ENCODE data around the gene ANGPTL7.

Gene ANGPTL7

GRCh38 chr1:11238311-11238710 lies 49.2 kb downstream of the ANGPTL7 start:
- ATAC-seq, result no peak
- TF ChIP-seq OSR1 (CRISPR knock-in tag; IDR thresholded peaks at IDR 0.05), result no peak
- TF ChIP-seq ESRRG (CRISPR knock-in tag; IDR thresholded peaks at IDR 0.05), result no peak
- no peak for TF ChIP-seq ISL1 (CRISPR knock-in tag; IDR thresholded peaks at IDR 0.05)
- no peak for TF ChIP-seq ARNTL (CRISPR knock-in tag; IDR thresholded peaks at IDR 0.05; ENCODE audit: borderline replicate concordance, low read depth)
- no peak for TF ChIP-seq ZNF565 (CRISPR knock-in tag; conservative IDR thresholded peaks at IDR 0.05; ENCODE audit: low read depth)
- TF ChIP-seq TOX (CRISPR knock-in tag; IDR thresholded peaks at IDR 0.05; ENCODE audit: borderline replicate concordance), result no peak
- TF ChIP-seq ZC3H10 (CRISPR knock-in tag; IDR thresholded peaks at IDR 0.05), result no peak
- no peak for TF ChIP-seq ZNF70 (CRISPR knock-in tag; IDR thresholded peaks at IDR 0.05)
- TF ChIP-seq CREB5 (CRISPR knock-in tag; IDR thresholded peaks at IDR 0.05; ENCODE audit: low read depth), result no peak
- TF ChIP-seq ZNF8 (CRISPR knock-in tag; IDR thresholded peaks at IDR 0.05), result no peak
- no peak for TF ChIP-seq BACH2 (CRISPR knock-in tag; IDR thresholded peaks at IDR 0.05; ENCODE audit: borderline replicate concordance)
- TF ChIP-seq CSDC2 (CRISPR knock-in tag; IDR thresholded peaks at IDR 0.05), result no peak
- TF ChIP-seq CSRNP3 (CRISPR knock-in tag; IDR thresholded peaks at IDR 0.05), result no peak
- no peak for TF ChIP-seq PPARA (CRISPR knock-in tag; IDR thresholded peaks at IDR 0.05; ENCODE audit: borderline replicate concordance)

- no peak for ATAC-seq
- TF ChIP-seq RARB (CRISPR knock-in tag; IDR thresholded peaks at IDR 0.05), result no peak
- no peak for TF ChIP-seq ARNTL (CRISPR knock-in tag; IDR thresholded peaks at IDR 0.05; ENCODE audit: borderline replicate concordance, low read depth)
- TF ChIP-seq ZFP3 (CRISPR knock-in tag; IDR thresholded peaks at IDR 0.05), result no peak
- no peak for TF ChIP-seq CSDC2 (CRISPR knock-in tag; IDR thresholded peaks at IDR 0.05)
- no peak for TF ChIP-seq ISL1 (CRISPR knock-in tag; IDR thresholded peaks at IDR 0.05)
- TF ChIP-seq ZNF8 (CRISPR knock-in tag; IDR thresholded peaks at IDR 0.05), result no peak
- no peak for TF ChIP-seq TSHZ2 (CRISPR knock-in tag; IDR thresholded peaks at IDR 0.05)
- no peak for TF ChIP-seq CSRNP3 (CRISPR knock-in tag; IDR thresholded peaks at IDR 0.05)
- TF ChIP-seq SNAI2 (CRISPR knock-in tag; IDR thresholded peaks at IDR 0.05), result no peak
- TF ChIP-seq ZNF565 (CRISPR knock-in tag; conservative IDR thresholded peaks at IDR 0.05; ENCODE audit: low read depth), result no peak
- TF ChIP-seq ESRRG (CRISPR knock-in tag; IDR thresholded peaks at IDR 0.05), result no peak
- TF ChIP-seq OSR1 (CRISPR knock-in tag; IDR thresholded peaks at IDR 0.05), result no peak
- no peak for TF ChIP-seq POU6F1 (CRISPR knock-in tag; IDR thresholded peaks at IDR 0.05; ENCODE audit: borderline replicate concordance, low read depth)
These were observed 56.1 kb downstream of the ANGPTL7 start for GRCh38 chr1:11245248-11245647.
